GM12878 (cell line): ENCODE results near the gene DAB2IP. TPM values are rescaled to one million over a fixed set of nuclear protein-coding genes. Genes with fewer than 3 reads are reported as not detected.

Experiments used
- ATAC-seq: fragments of 200-7000 bp; cut with Tn5 transposase; 3 replicates; pipeline ENCODE4 v1.9.1; 2020; ENCODE audit warnings: mild to moderate bottlenecking, moderate library complexity
- BruUV-seq: library from RNA; stranded (reverse); fragments of 400-500 nt; replicated peaks from 2 replicates; lab custom pipeline; 2021; lab: Mats Ljungman, UMichigan
- CTCF ChIA-PET: fragments of 300-600 bp; sonication (Branson Sonifier 250); formaldehyde crosslinking; extraction: SDS; loops from one replicate; lab custom pipeline; 2021; ENCODE audit warnings: inconsistent platforms; lab: Yijun Ruan, JAX
- POLR2A ChIA-PET: fragments of 350-600 bp; formaldehyde crosslinking; extraction: SDS; loops from one replicate; lab custom pipeline; 2021; ENCODE audit warnings: inconsistent platforms; lab: Charles Lee
- RAD21 ChIA-PET: fragments of 300-600 bp; sonication (Branson Sonifier 250); formaldehyde crosslinking; loops from one replicate; lab custom pipeline; 2023; ENCODE audit warnings: antibody characterized with exemption; ENCODE audit not compliant: unreplicated experiment; lab: Charles Lee
- SMC1A ChIA-PET: fragments of 300-600 bp; sonication (Branson Sonifier 250); formaldehyde crosslinking; loops from one replicate; lab custom pipeline; 2023; ENCODE audit not compliant: unreplicated experiment, uncharacterized antibody; lab: Charles Lee
- DNase-seq: peaks from one replicate; pipeline ENCODE4 v3.0.0-alpha.2; 2011; ENCODE audit warnings: low read depth, low spot score
- FAIRE-seq: peaks from 3 replicates; lab custom pipeline; 2011; peaks lifted over from hg19 to GRCh38; lab: Jason Lieb, UNC
- H2AFZ ChIP-seq: 2 replicates; pipeline ENCODE4 v1.6.0; 2011; ENCODE audit warnings: low read depth, low read length, control low read depth; ENCODE audit not compliant: control insufficient read depth
- H3K27ac ChIP-seq: 2 replicates; pipeline ENCODE4 v1.5.1; 2011; ENCODE audit warnings: control low read depth; ENCODE audit not compliant: control insufficient read depth, insufficient read depth
- H3K27me3 ChIP-seq, 2 experiments: replicated peaks in 1 of 2; 2 replicates each; pipeline versions ENCODE4 v1.6.0 to v1.6.1; 2011; ENCODE audit warnings: low read length in 1 of 2; ENCODE audit not compliant: control insufficient read depth in 2 of 2, insufficient read depth in 2 of 2
- H3K36me3 ChIP-seq, 2 experiments: 2 replicates each; pipeline ENCODE4 v1.5.1; 2011; ENCODE audit warnings: low read length in 1 of 2; ENCODE audit not compliant: control insufficient read depth in 2 of 2, insufficient read depth in 2 of 2
- H3K4me1 ChIP-seq: 2 replicates; pipeline ENCODE4 v1.6.1; 2011; ENCODE audit warnings: mild to moderate bottlenecking, low read length, moderate library complexity, mixed read lengths; ENCODE audit not compliant: control insufficient read depth, insufficient read depth
- H3K4me2 ChIP-seq: 2 replicates; pipeline ENCODE4 v1.6.0; 2011; ENCODE audit warnings: control low read depth; ENCODE audit not compliant: control insufficient read depth, insufficient read depth
- H3K4me3 ChIP-seq: fragments of 200-600 bp; sonication (generic); 2 replicates; pipeline ENCODE4 v1.5.1; 2016
- H3K79me2 ChIP-seq: 2 replicates; pipeline ENCODE4 v1.6.0; 2011; ENCODE audit warnings: low read length; ENCODE audit not compliant: control insufficient read depth, insufficient read depth
- H3K9ac ChIP-seq: 2 replicates; pipeline ENCODE4 v1.8.0; 2011; ENCODE audit warnings: low read length, control low read depth, mixed read lengths; ENCODE audit not compliant: control insufficient read depth, insufficient read depth
- H3K9me3 ChIP-seq: replicated peaks from 3 replicates; pipeline ENCODE4 v1.5.1; 2011; ENCODE audit warnings: mild to moderate bottlenecking, low read length; ENCODE audit not compliant: control insufficient read depth, insufficient read depth
- H4K20me1 ChIP-seq: 2 replicates; pipeline ENCODE4 v1.6.0; 2011; ENCODE audit not compliant: control insufficient read depth, insufficient read depth
- CBX5 ChIP-seq: sonication (generic); IDR thresholded peaks from 2 replicates; pipeline ENCODE4 v1.6.1; 2016; ENCODE audit warnings: low read depth, moderate library complexity, mild to moderate bottlenecking, inconsistent platforms
- CHD2 ChIP-seq: IDR thresholded peaks from 2 replicates; pipeline ENCODE4 v1.6.1; 2011; ENCODE audit warnings: low read depth, low read length, improper control_type of control experiment, borderline replicate concordance
- ETV6 ChIP-seq, 2 experiments: fragments of 450-650 bp in 1 of 2; IDR thresholded peaks in 1 of 2; conservative IDR thresholded peaks in 1 of 2; 2 replicates each; pipeline ENCODE4 v1.6.1; 2014; ENCODE audit warnings: antibody characterized with exemption in 1 of 2, borderline replicate concordance in 1 of 2, low read depth in 1 of 2, mild to moderate bottlenecking in 1 of 2, moderate library complexity in 1 of 2
- KAT2A ChIP-seq: conservative IDR thresholded peaks from 2 replicates; pipeline ENCODE4 v1.6.1; 2011; ENCODE audit warnings: low read depth, low read length; ENCODE audit not compliant: control insufficient read depth
- MEF2A ChIP-seq: IDR thresholded peaks from 2 replicates; pipeline ENCODE4 v1.6.1; 2011; ENCODE audit warnings: low read depth, mild to moderate bottlenecking, low read length, moderate library complexity; ENCODE audit not compliant: insufficient read depth
- MTA3 ChIP-seq: IDR thresholded peaks from 2 replicates; pipeline ENCODE4 v1.6.1; 2012; ENCODE audit warnings: low read length, inconsistent platforms, borderline replicate concordance
- MXI1 ChIP-seq: fragments of 150-350 bp; IDR thresholded peaks from 2 replicates; pipeline ENCODE4 v1.6.1; 2011; ENCODE audit warnings: low read depth, mild to moderate bottlenecking, inconsistent platforms, low read length, improper control_type of control experiment
- MYB ChIP-seq: fragments of 150-350 bp; IDR thresholded peaks from 2 replicates; pipeline ENCODE4 v1.6.1; 2014; ENCODE audit warnings: mild to moderate bottlenecking, low read depth, low read length, borderline replicate concordance
- POLR2AphosphoS2 ChIP-seq: IDR thresholded peaks from 2 replicates; pipeline ENCODE4 v1.6.1; 2011; ENCODE audit warnings: low read depth, mild to moderate bottlenecking, low read length, improper control_type of control experiment, moderate library complexity
- SMAD5 ChIP-seq: IDR thresholded peaks from 2 replicates; pipeline ENCODE4 v1.6.1; 2016; ENCODE audit warnings: antibody characterized with exemption, low read depth
- SREBF2 ChIP-seq: IDR thresholded peaks from 2 replicates; pipeline ENCODE4 v1.6.1; 2012; ENCODE audit warnings: mild to moderate bottlenecking, low read length
- YY1 ChIP-seq: IDR thresholded peaks from 2 replicates; pipeline ENCODE4 v1.6.1; 2011; ENCODE audit warnings: low read depth, mild to moderate bottlenecking, low read length
- ZNF384 ChIP-seq: IDR thresholded peaks from 2 replicates; pipeline ENCODE4 v1.6.1; 2012; ENCODE audit warnings: low read depth, mild to moderate bottlenecking, low read length, improper control_type of control experiment, borderline replicate concordance
- WGBS: methylation state at CpG from one replicate; pipeline ENCODE4 v1.1.6; 2016; ENCODE audit warnings: low lambda C conversion rate; ENCODE audit not compliant: insufficient replicate concordance, insufficient coverage; ENCODE audit errors: missing lambda C conversion rate; 5-methylcytosine and 5-hydroxymethylcytosine counted together
- in situ Hi-C: fragments of 300-500 bp; cut with MboI; formaldehyde crosslinking; loops from 9 replicates; pipeline ENCODE4 v1.14.3; 2018; ENCODE audit warnings: mixed read lengths
- intact Hi-C: fragments of 100-400 bp; cut with micrococcal nuclease; formaldehyde crosslinking; loops from one replicate; pipeline ENCODE4 v1.14.2; 2022; ENCODE audit not compliant: unreplicated experiment
- polyA plus RNA-seq, 11 experiments: library from polyadenylated mRNA; depleted of rRNA in 4 of 11; unstranded in 6 of 11; stranded (reverse) in 5 of 11; fragments of >200 nt; fragmentation: Nextera tagmentation in 4 of 11; fragmentation: Illumina TruSeq in 1 of 11; extraction: Ambion mirVana in 4 of 11; extraction: Trizol in 1 of 11; gene quantifications; 1 replicate in 1 of 11; 2 replicates in 10 of 11; pipeline versions ENCODE4 v1.2.1 to v1.2.3, GENCODE V29; 2011 to 2016; ENCODE audit warnings: inconsistent platforms in 2 of 11, missing spikeins in 2 of 11, low read depth in 1 of 11
- total RNA-seq, 4 experiments: library from RNA; depleted of rRNA in 3 of 4; stranded (reverse); fragments of >200 nt in 3 of 4; fragmentation: Illumina TruSeq in 1 of 4; extraction: Trizol in 1 of 4; gene quantifications; 2 replicates each; pipeline versions ENCODE4 v1.2.1 to v1.2.3, GENCODE V29; 2013 to 2021
- TF ChIP-seq, protein P1 (sequence below): fragments of 450-650 bp; IDR thresholded peaks from 2 replicates; pipeline ENCODE4 v1.6.1; 2017; ENCODE audit warnings: mild to moderate bottlenecking, low read depth, inconsistent platforms; ENCODE audit not compliant: poor library complexity, severe bottlenecking
- TF ChIP-seq, protein P2 (sequence below): fragments of 150-350 bp; IDR thresholded peaks from 2 replicates; pipeline ENCODE4 v1.6.1; 2016; ENCODE audit warnings: low read depth, low read length

The DAB2IP gene
- total and polyA plus RNA-seq, 10 of the 15 experiments (the other 5 are each of a cell fraction or from before 2014, with no cell fraction given), result 0.03 to 0.38 (median 0.14) TPM; not detected in 6

DNA sequence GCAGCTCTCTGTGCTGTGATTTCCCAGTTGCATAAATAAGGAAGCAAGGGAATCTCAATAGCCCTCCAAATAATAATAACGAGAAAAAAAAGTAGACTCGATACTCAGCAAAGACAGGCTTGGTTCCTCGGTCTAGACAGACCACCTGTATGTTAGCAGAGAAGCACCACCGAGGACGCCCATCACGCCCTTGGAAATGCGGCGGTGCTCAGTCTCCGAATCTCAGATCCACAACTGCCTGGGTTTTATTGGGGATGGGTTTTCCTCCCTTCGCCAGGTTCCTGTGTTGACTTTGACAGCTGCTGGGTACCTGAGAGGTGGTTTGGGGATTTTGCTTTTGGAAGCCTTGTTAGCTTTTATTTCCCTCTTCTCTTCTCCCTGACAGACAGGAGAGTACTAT is 7.2 kb downstream of the DAB2IP start:
- POLR2A ChIA-PET, result no interaction called here

More for the DNA sequence above, 7.2 kb downstream of the DAB2IP start:
- 46% methylated on average over 10 of the region's 10 CpGs for WGBS
- BruUV-seq, result no TSS peak
- CTCF ChIA-PET, result no interaction called here
- ATAC-seq (no peak), DNase-seq (no peak), FAIRE-seq (no peak)
- TF ChIP-seq CHD2, result no peak
- TF ChIP-seq YY1, result no peak
- TF ChIP-seq MEF2A, result no peak
- no peak for TF ChIP-seq KAT2A
- TF ChIP-seq ETV6 (conservative IDR thresholded peaks at IDR 0.05 in 1 of 2, IDR thresholded peaks at IDR 0.05 in 1 of 2; ENCODE audit: borderline replicate concordance in 1 of 2, low read depth in 1 of 2), result no peak
- TF ChIP-seq, protein P1, sequence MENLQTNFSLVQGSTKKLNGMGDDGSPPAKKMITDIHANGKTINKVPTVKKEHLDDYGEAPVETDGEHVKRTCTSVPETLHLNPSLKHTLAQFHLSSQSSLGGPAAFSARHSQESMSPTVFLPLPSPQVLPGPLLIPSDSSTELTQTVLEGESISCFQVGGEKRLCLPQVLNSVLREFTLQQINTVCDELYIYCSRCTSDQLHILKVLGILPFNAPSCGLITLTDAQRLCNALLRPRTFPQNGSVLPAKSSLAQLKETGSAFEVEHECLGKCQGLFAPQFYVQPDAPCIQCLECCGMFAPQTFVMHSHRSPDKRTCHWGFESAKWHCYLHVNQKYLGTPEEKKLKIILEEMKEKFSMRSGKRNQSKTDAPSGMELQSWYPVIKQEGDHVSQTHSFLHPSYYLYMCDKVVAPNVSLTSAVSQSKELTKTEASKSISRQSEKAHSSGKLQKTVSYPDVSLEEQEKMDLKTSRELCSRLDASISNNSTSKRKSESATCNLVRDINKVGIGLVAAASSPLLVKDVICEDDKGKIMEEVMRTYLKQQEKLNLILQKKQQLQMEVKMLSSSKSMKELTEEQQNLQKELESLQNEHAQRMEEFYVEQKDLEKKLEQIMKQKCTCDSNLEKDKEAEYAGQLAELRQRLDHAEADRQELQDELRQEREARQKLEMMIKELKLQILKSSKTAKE, result no peak
- no peak for TF ChIP-seq SREBF2
- TF ChIP-seq MYB, result no peak
- no peak for TF ChIP-seq CBX5
- no peak for TF ChIP-seq MTA3
- no peak for TF ChIP-seq POLR2AphosphoS2
- TF ChIP-seq SMAD5, result no peak
- TF ChIP-seq MXI1, result no peak
- TF ChIP-seq, protein P2, sequence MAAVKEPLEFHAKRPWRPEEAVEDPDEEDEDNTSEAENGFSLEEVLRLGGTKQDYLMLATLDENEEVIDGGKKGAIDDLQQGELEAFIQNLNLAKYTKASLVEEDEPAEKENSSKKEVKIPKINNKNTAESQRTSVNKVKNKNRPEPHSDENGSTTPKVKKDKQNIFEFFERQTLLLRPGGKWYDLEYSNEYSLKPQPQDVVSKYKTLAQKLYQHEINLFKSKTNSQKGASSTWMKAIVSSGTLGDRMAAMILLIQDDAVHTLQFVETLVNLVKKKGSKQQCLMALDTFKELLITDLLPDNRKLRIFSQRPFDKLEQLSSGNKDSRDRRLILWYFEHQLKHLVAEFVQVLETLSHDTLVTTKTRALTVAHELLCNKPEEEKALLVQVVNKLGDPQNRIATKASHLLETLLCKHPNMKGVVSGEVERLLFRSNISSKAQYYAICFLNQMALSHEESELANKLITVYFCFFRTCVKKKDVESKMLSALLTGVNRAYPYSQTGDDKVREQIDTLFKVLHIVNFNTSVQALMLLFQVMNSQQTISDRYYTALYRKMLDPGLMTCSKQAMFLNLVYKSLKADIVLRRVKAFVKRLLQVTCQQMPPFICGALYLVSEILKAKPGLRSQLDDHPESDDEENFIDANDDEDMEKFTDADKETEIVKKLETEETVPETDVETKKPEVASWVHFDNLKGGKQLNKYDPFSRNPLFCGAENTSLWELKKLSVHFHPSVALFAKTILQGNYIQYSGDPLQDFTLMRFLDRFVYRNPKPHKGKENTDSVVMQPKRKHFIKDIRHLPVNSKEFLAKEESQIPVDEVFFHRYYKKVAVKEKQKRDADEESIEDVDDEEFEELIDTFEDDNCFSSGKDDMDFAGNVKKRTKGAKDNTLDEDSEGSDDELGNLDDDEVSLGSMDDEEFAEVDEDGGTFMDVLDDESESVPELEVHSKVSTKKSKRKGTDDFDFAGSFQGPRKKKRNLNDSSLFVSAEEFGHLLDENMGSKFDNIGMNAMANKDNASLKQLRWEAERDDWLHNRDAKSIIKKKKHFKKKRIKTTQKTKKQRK, result no peak
- TF ChIP-seq ZNF384, result no peak
- Histone ChIP-seq H3K27ac (no peak overlapping the region), H4K20me1 (no peaks in the 10 kb centered on the region), H3K9ac (no peak overlapping the region), H3K27me3 (peaks cover 3 to 8% of the 10 kb centered on the region in 2 experiments; a peak in 3 of 4 replicates), H3K4me1 (no peaks in the 10 kb centered on the region), H3K4me2 (no peak overlapping the region), H3K36me3 (no peaks in the 10 kb centered on the region), H3K4me3 (no peak overlapping the region), H2AFZ (no peak overlapping the region), H3K9me3 (no peaks in the 10 kb centered on the region), H3K79me2 (no peaks in the 10 kb centered on the region)
- RAD21 ChIA-PET, result no interaction called here
- SMC1A ChIA-PET, result no interaction called here
- intact Hi-C loops (no loop called here), in situ Hi-C loops (no loop called here)
